Measurements from ENCODE around the gene SOX12.
"Not testable (repeated sequence)": the region's sequence is repeated elsewhere in the genome, so short reads cannot be mapped to it uniquely, and the experiment has no call there.

The SOX12 gene

GRCh38 chr20:375265-375889 lies 50.0 kb downstream of the SOX12 start:
- no peak overlapping the region for H3K9ac ChIP-seq (ENCODE audit: insufficient read length)
- TF ChIP-seq POLR2AphosphoS5 (IDR thresholded peaks at IDR 0.05; ENCODE audit: borderline replicate concordance, low read depth, low read length) (no peak), EZH2 (IDR thresholded peaks at IDR 0.05) (no peak), FOXP2 (optimal IDR thresholded peaks at IDR 0.05; ENCODE audit: control extremely low read depth, extremely low read length, insufficient read depth) (no peak)
- H3K9me3 ChIP-seq (ENCODE audit: low read depth, low read length) = no peaks in the 10 kb centered on the region
- no peak for DNase-seq (ENCODE audit: low read depth, low spot score)
- no peak overlapping the region for H3K4me3 ChIP-seq
- H3K36me3 ChIP-seq (ENCODE audit: insufficient read depth, low read length) = no peaks in the 10 kb centered on the region
- no peak overlapping the region for H3K27ac ChIP-seq

- no peak for DNase-seq (ENCODE audit: low read depth, low spot score)
Observed at GRCh38 chr20:376089-376488, 50.7 kb downstream of the SOX12 start.

GRCh38 chr20:376750-377149 lies 51.4 kb downstream of the SOX12 start:
- Histone ChIP-seq H3K27ac (no peak overlapping the region), H3K9ac (ENCODE audit: insufficient read length) (no peak overlapping the region), H3K36me3 (ENCODE audit: insufficient read depth, low read length) (no peaks in the 10 kb centered on the region), H3K9me3 (ENCODE audit: low read depth, low read length) (no peaks in the 10 kb centered on the region), H3K4me3 (no peak overlapping the region)
- TF ChIP-seq POLR2AphosphoS5 (IDR thresholded peaks at IDR 0.05; ENCODE audit: borderline replicate concordance, low read depth, low read length) (no peak), EZH2 (IDR thresholded peaks at IDR 0.05) (no peak), FOXP2 (optimal IDR thresholded peaks at IDR 0.05; ENCODE audit: control extremely low read depth, extremely low read length, insufficient read depth) (no peak)
- no peak for DNase-seq (ENCODE audit: low read depth, low spot score)

More at GRCh38 chr20:376089-376488, 50.7 kb downstream of the SOX12 start:
- H3K4me3 ChIP-seq = no peak overlapping the region
- no peak for TF ChIP-seq EZH2 (IDR thresholded peaks at IDR 0.05)
- no peak for TF ChIP-seq POLR2AphosphoS5 (IDR thresholded peaks at IDR 0.05; ENCODE audit: borderline replicate concordance, low read depth, low read length)
- TF ChIP-seq FOXP2 (optimal IDR thresholded peaks at IDR 0.05; ENCODE audit: control extremely low read depth, extremely low read length, insufficient read depth) = no peak
- no peak overlapping the region for H3K27ac ChIP-seq
- H3K9ac ChIP-seq (ENCODE audit: insufficient read length) = no peak overlapping the region
- no peaks in the 10 kb centered on the region for H3K36me3 ChIP-seq (ENCODE audit: insufficient read depth, low read length)
- no peaks in the 10 kb centered on the region for H3K9me3 ChIP-seq (ENCODE audit: low read depth, low read length)

GRCh38 chr20:377578-377977 lies 52.2 kb downstream of the SOX12 start:
- H3K27ac ChIP-seq = not testable (repeated sequence)

GRCh38 chr20:378961-379336 lies 53.6 kb downstream of the SOX12 start:
- no peak overlapping the region for H3K4me3 ChIP-seq
- H3K27ac ChIP-seq = no peak overlapping the region; the same call in 1 of the 2 replicates
- no peak for DNase-seq (ENCODE audit: low read depth, low spot score)
- no peak overlapping the region for H3K9ac ChIP-seq (ENCODE audit: insufficient read length)
- TF ChIP-seq POLR2AphosphoS5 (IDR thresholded peaks at IDR 0.05; ENCODE audit: borderline replicate concordance, low read depth, low read length) (no peak), FOXP2 (optimal IDR thresholded peaks at IDR 0.05; ENCODE audit: control extremely low read depth, extremely low read length, insufficient read depth) (no peak), EZH2 (IDR thresholded peaks at IDR 0.05) (no peak)
- no peaks in the 10 kb centered on the region for H3K9me3 ChIP-seq (ENCODE audit: low read depth, low read length)
- H3K36me3 ChIP-seq (ENCODE audit: insufficient read depth, low read length) = peaks cover 18% of the 10 kb centered on the region; the same call in 1 of the 2 replicates

More at GRCh38 chr20:377578-377977, 52.2 kb downstream of the SOX12 start:
- H3K9me3 ChIP-seq (ENCODE audit: low read depth, low read length); H3K36me3 ChIP-seq (ENCODE audit: insufficient read depth, low read length); DNase-seq (ENCODE audit: low read depth, low spot score); H3K9ac ChIP-seq (ENCODE audit: insufficient read length); H3K4me3 ChIP-seq: not testable (repeated sequence)
